ENCODE measurements around the gene METTL23.

DNA sequence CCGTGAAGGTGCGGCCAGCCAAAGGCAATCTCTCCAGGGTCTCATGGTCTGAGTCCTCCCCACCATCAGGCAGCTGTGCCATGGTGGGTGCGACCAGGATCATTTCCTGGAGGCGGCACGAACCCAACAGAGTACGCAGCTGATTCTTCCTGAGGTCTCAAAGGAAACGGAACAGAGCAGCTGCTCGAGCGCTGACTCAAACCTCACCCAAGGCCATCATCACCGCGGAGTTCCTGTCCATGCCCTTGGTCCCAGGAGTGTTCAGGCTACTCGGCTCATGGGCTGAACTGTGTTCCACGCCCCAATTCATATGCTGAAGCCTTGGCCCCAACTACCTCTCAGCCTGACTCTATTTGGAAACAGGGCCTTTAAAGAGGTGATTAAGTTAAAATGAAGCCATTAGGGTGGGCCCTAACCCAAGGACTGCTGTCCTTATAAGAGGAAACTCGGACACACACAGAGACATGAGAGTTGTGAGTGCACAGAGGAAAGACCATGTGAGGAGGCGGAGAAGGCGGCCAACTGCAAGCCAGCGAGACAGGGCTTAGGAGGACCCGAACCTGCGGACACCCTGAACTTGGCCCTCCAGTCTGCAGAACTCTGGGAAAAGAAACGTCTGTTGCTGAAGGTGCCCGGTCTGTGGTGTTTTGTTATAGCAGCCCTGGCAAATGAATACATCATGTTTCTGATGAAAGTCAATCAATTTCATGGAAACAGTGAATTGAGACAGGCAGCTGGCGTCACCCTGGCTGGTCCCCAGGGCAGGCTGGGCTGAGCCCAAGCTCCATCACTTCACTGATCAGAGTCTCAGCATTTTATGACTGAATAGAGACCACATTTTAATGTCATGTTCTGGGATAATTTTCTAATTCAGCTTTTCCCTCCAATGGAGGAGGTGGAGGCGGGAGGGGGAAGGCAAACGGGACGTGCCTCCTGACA lies 29.6 kb upstream of the METTL23 start:
- TF ChIP-seq, protein P1, sequence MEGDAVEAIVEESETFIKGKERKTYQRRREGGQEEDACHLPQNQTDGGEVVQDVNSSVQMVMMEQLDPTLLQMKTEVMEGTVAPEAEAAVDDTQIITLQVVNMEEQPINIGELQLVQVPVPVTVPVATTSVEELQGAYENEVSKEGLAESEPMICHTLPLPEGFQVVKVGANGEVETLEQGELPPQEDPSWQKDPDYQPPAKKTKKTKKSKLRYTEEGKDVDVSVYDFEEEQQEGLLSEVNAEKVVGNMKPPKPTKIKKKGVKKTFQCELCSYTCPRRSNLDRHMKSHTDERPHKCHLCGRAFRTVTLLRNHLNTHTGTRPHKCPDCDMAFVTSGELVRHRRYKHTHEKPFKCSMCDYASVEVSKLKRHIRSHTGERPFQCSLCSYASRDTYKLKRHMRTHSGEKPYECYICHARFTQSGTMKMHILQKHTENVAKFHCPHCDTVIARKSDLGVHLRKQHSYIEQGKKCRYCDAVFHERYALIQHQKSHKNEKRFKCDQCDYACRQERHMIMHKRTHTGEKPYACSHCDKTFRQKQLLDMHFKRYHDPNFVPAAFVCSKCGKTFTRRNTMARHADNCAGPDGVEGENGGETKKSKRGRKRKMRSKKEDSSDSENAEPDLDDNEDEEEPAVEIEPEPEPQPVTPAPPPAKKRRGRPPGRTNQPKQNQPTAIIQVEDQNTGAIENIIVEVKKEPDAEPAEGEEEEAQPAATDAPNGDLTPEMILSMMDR (IDR thresholded peaks at IDR 0.05): no peak
- TF ChIP-seq POLR2A (IDR thresholded peaks at IDR 0.05): no peak
